H9 (cell line): ENCODE data around the gene TMEM63C. TPM values are rescaled to one million over a fixed set of nuclear protein-coding genes. Genes with fewer than 3 reads are reported as not detected.

Experiments used
- DNase-seq: peaks from one replicate; pipeline ENCODE4 v3.0.0-alpha.2; 2017
- H2AFZ ChIP-seq: one replicate; pipeline ENCODE4 v1.6.1; 2013; ENCODE audit warnings: mild to moderate bottlenecking, low read length, control low read depth, moderate library complexity
- H2AK5ac ChIP-seq: 2 replicates; pipeline ENCODE4 v1.6.1; 2013; ENCODE audit warnings: low read length, control low read depth, mixed read lengths; ENCODE audit not compliant: insufficient read length
- H2BK120ac ChIP-seq: one replicate; pipeline ENCODE4 v1.6.1; 2013; ENCODE audit warnings: low read depth, mild to moderate bottlenecking, low read length, control low read depth, inconsistent platforms; ENCODE audit not compliant: poor library complexity, severe bottlenecking
- H2BK12ac ChIP-seq: 2 replicates; pipeline ENCODE4 v1.6.1; 2013; ENCODE audit warnings: low read length, control low read depth, mixed read lengths, low read depth; ENCODE audit not compliant: insufficient read length
- H2BK15ac ChIP-seq: 2 replicates; pipeline ENCODE4 v1.6.1; 2013; ENCODE audit warnings: low read depth, low read length, control low read depth
- H2BK20ac ChIP-seq: one replicate; pipeline ENCODE4 v1.6.1; 2013; ENCODE audit warnings: low read depth, mild to moderate bottlenecking, low read length, control low read depth, inconsistent platforms; ENCODE audit not compliant: poor library complexity, severe bottlenecking
- H2BK5ac ChIP-seq: 2 replicates; pipeline ENCODE4 v1.6.1; 2013; ENCODE audit warnings: low read length, control low read depth, mixed read lengths; ENCODE audit not compliant: insufficient read length
- H3K14ac ChIP-seq: 2 replicates; pipeline ENCODE4 v1.6.1; 2013; ENCODE audit warnings: low read length, control low read depth; ENCODE audit not compliant: insufficient read depth
- H3K18ac ChIP-seq: 2 replicates; pipeline ENCODE4 v1.6.1; 2013; ENCODE audit warnings: low read depth, mild to moderate bottlenecking, mixed read lengths, low read length, control low read depth; ENCODE audit not compliant: insufficient read length
- H3K23ac ChIP-seq: 2 replicates; pipeline ENCODE4 v1.6.1; 2013; ENCODE audit warnings: low read length, control low read depth, mixed read lengths, low read depth; ENCODE audit not compliant: insufficient read length
- H3K23me2 ChIP-seq: 2 replicates; pipeline ENCODE4 v1.6.1; 2013; ENCODE audit warnings: low read depth, mild to moderate bottlenecking, mixed read lengths, low read length, control low read depth; ENCODE audit not compliant: insufficient read length, poor library complexity, severe bottlenecking
- H3K27ac ChIP-seq: 2 replicates; pipeline ENCODE4 v1.5.1; 2013; ENCODE audit warnings: low read length, control low read depth, mixed read lengths, low read depth; ENCODE audit not compliant: insufficient read length
- H3K27me3 ChIP-seq: 2 replicates; pipeline ENCODE4 v1.6.1; 2013; ENCODE audit warnings: low read length, control low read depth, inconsistent platforms; ENCODE audit not compliant: insufficient read depth
- H3K4ac ChIP-seq: 2 replicates; pipeline ENCODE4 v1.6.1; 2013; ENCODE audit warnings: low read depth, mild to moderate bottlenecking, control low read depth, inconsistent platforms, low read length, moderate library complexity
- H3K4me1 ChIP-seq: 2 replicates; pipeline ENCODE4 v1.6.1; 2013; ENCODE audit warnings: low read length, control low read depth, inconsistent platforms; ENCODE audit not compliant: insufficient read depth
- H3K4me2 ChIP-seq: 2 replicates; pipeline ENCODE4 v1.6.1; 2013; ENCODE audit warnings: low read length, control low read depth, mixed read lengths; ENCODE audit not compliant: insufficient read length, insufficient read depth
- H3K56ac ChIP-seq: 2 replicates; pipeline ENCODE4 v1.6.1; 2013; ENCODE audit warnings: low read depth, mild to moderate bottlenecking, mixed read lengths, low read length, control low read depth; ENCODE audit not compliant: insufficient read length
- H3K79me1 ChIP-seq: 2 replicates; pipeline ENCODE4 v1.6.1; 2013; ENCODE audit warnings: low read depth, mild to moderate bottlenecking, moderate library complexity, low read length, control low read depth, inconsistent platforms; ENCODE audit not compliant: insufficient read depth, poor library complexity, severe bottlenecking
- H3K79me2 ChIP-seq: 2 replicates; pipeline ENCODE4 v1.6.1; 2013; ENCODE audit warnings: low read length, control low read depth, inconsistent platforms; ENCODE audit not compliant: insufficient read depth
- H3K9ac ChIP-seq: 2 replicates; pipeline ENCODE4 v1.6.1; 2013; ENCODE audit warnings: low read length, control low read depth, mixed read lengths; ENCODE audit not compliant: insufficient read length; ENCODE audit errors: extremely low read depth
- H3K9me3 ChIP-seq: one replicate; pipeline ENCODE4 v1.6.1; 2013; ENCODE audit warnings: low read depth, low read length, inconsistent platforms; ENCODE audit not compliant: control insufficient read depth
- H3T11ph ChIP-seq: one replicate; pipeline ENCODE4 v1.6.1; 2013; ENCODE audit warnings: mild to moderate bottlenecking, low read length, control low read depth, inconsistent platforms
- H4K20me1 ChIP-seq: one replicate; pipeline ENCODE4 v1.6.1; 2013; ENCODE audit not compliant: control insufficient read depth, insufficient read length, insufficient read depth
- H4K5ac ChIP-seq: 2 replicates; pipeline ENCODE4 v1.6.1; 2013; ENCODE audit warnings: low read depth, mild to moderate bottlenecking, mixed read lengths, low read length, control low read depth; ENCODE audit not compliant: insufficient read length
- H4K8ac ChIP-seq: replicated peaks from 2 replicates; pipeline ENCODE4 v1.6.1; 2013; ENCODE audit warnings: low read length, control low read depth, mixed read lengths, low read depth; ENCODE audit not compliant: insufficient read length
- H4K91ac ChIP-seq: 2 replicates; pipeline ENCODE4 v1.6.1; 2013; ENCODE audit warnings: low read depth, mild to moderate bottlenecking, moderate library complexity, mixed read lengths, low read length, control low read depth; ENCODE audit not compliant: insufficient read length
- H3K27ac Mint-ChIP-seq, 3 experiments: 2 replicates in 2 of 3; 3 replicates in 1 of 3; pipeline ENCODE4 v1.8.0; 2020 to 2021; ENCODE audit warnings: mixed read lengths in 3 of 3, mild to moderate bottlenecking in 1 of 3, moderate library complexity in 1 of 3
- H3K27me3 Mint-ChIP-seq: 2 replicates; pipeline ENCODE4 v1.8.0; 2021; ENCODE audit warnings: low read depth, mild to moderate bottlenecking, moderate library complexity, mixed read lengths
- H3K36me3 Mint-ChIP-seq, 3 experiments: 2 replicates in 2 of 3; 3 replicates in 1 of 3; pipeline ENCODE4 v1.8.0; 2020 to 2021; ENCODE audit warnings: low read depth in 3 of 3, mixed read lengths in 3 of 3; ENCODE audit not compliant: insufficient read depth in 1 of 3
- H3K4me1 Mint-ChIP-seq, 2 experiments: 2 replicates each; pipeline ENCODE4 v1.8.0; 2020; ENCODE audit warnings: mixed read lengths in 2 of 2
- H3K4me3 Mint-ChIP-seq, 2 experiments: 2 replicates in 1 of 2; 3 replicates in 1 of 2; pipeline ENCODE4 v1.8.0; 2020 to 2021; ENCODE audit warnings: mild to moderate bottlenecking in 2 of 2, mixed read lengths in 2 of 2, moderate library complexity in 1 of 2
- H3K9me3 Mint-ChIP-seq, 2 experiments: 2 replicates in 1 of 2; 3 replicates in 1 of 2; pipeline ENCODE4 v1.8.0; 2020; ENCODE audit warnings: mild to moderate bottlenecking in 2 of 2, mixed read lengths in 2 of 2, moderate library complexity in 1 of 2
- CTCF ChIP-seq: fragments of 200-600 bp; sonication (generic); conservative IDR thresholded peaks from 3 replicates; pipeline ENCODE4 v1.8.0; 2021; ENCODE audit warnings: antibody characterized with exemption, mild to moderate bottlenecking
- WGBS: extraction: QIAGEN DNeasy Blood & Tissue Kit; methylation state at CpG from one replicate; pipeline ENCODE4 v1.1.7; 2013; ENCODE audit warnings: missing lambda C conversion rate, low lambda C conversion rate, mixed read lengths; ENCODE audit not compliant: insufficient read length; ENCODE audit errors: extremely low coverage; 5-methylcytosine and 5-hydroxymethylcytosine counted together
- total RNA-seq: library from RNA; stranded (reverse); gene quantifications from 2 replicates; pipeline ENCODE4 v1.2.1, GENCODE V29; 2021

TMEM63C gene
- total RNA-seq, 1 experiment from 2014 or later, result 2.2 TPM

- WGBS, result no CpG with 5 or more reads among the region's 5 CpGs
- H3K27me3 ChIP-seq, result no peaks in the 10 kb centered on the region
- peaks cover 9% of the 10 kb centered on the region for H3K27me3 Mint-ChIP-seq
Measured at GRCh38 chr14:77183896-77184295, 2.3 kb downstream of the TMEM63C start.

More at GRCh38 chr14:77183896-77184295, 2.3 kb downstream of the TMEM63C start:
- H4K5ac ChIP-seq, result no peak overlapping the region
- H3T11ph ChIP-seq, result no peak overlapping the region
- no peaks in the 10 kb centered on the region for H3K79me1 ChIP-seq
- H4K20me1 ChIP-seq, result no peaks in the 10 kb centered on the region
- H3K18ac ChIP-seq, result no peak overlapping the region
- no peak overlapping the region for H2BK15ac ChIP-seq
- Mint-ChIP-seq H3K27ac (no peak overlapping the region), H3K4me3 (no peak overlapping the region; a peak in 2 of 5 replicates), H3K4me1 (peaks cover 15 to 28% of the 10 kb centered on the region in 2 experiments), H3K9me3 (no peaks in the 10 kb centered on the region), H3K36me3 (no peaks in the 10 kb centered on the region)
- no peak overlapping the region for H3K9ac ChIP-seq
- H3K4ac ChIP-seq, result no peak overlapping the region
- H2BK120ac ChIP-seq, result no peak overlapping the region
- no peaks in the 10 kb centered on the region for H3K79me2 ChIP-seq
- no peak overlapping the region for H2AK5ac ChIP-seq
- peaks cover 8% of the 10 kb centered on the region for H3K23me2 ChIP-seq
- H4K91ac ChIP-seq, result no peak overlapping the region
- H2BK20ac ChIP-seq, result no peak overlapping the region
- DNase-seq, result no peak
- no peak overlapping the region for H3K23ac ChIP-seq
- no peak overlapping the region for H2BK12ac ChIP-seq
- no peak overlapping the region for H3K4me2 ChIP-seq
- H2AFZ ChIP-seq, result no peak overlapping the region
- H3K9me3 ChIP-seq, result no peaks in the 10 kb centered on the region
- TF ChIP-seq CTCF, result no peak
- H3K27ac ChIP-seq, result no peak overlapping the region
- peaks cover 3% of the 10 kb centered on the region; the same call in 1 of the 2 replicates for H3K4me1 ChIP-seq
- no peak overlapping the region for H3K56ac ChIP-seq
- no peak overlapping the region for H2BK5ac ChIP-seq
- H4K8ac ChIP-seq, result no peak overlapping the region
- H3K14ac ChIP-seq, result no peak overlapping the region
